GF-D8 (cell line): ENCODE results near the gene TRIML2.
"Not testable (repeated sequence)": the region's sequence is repeated elsewhere in the genome, so short reads cannot be mapped to it uniquely, and the experiment has no call there.

Source experiments
- DNase-seq: peaks from one replicate; lab custom pipeline; 2025; lab: John Stamatoyannopoulos, UW

TRIML2 gene

GRCh38 chr4:188107931-188108843 lies 1.2 kb downstream of the TRIML2 start:
- DNase-seq: no peak

- no peak for DNase-seq
Measured at GRCh38 chr4:188106454-188106853, 2.9 kb downstream of the TRIML2 start.

- no peak for DNase-seq
Measured at GRCh38 chr4:188092824-188093223, 16.6 kb downstream of the TRIML2 start.

GRCh38 chr4:188086858-188087257 lies 22.5 kb downstream of the TRIML2 start:
- DNase-seq: no peak

- DNase-seq: no peak
Measured at GRCh38 chr4:188082796-188083195, 26.6 kb downstream of the TRIML2 start.

GRCh38 chr4:188078116-188078515 lies 31.3 kb downstream of the TRIML2 start:
- no peak for DNase-seq

- DNase-seq: no peak
Measured at GRCh38 chr4:188076169-188076568, 33.2 kb downstream of the TRIML2 start.

GRCh38 chr4:188061083-188061482 lies 48.3 kb downstream of the TRIML2 start:
- no peak for DNase-seq

- no peak for DNase-seq
Measured at GRCh38 chr4:188053302-188053701, 56.1 kb downstream of the TRIML2 start.

- DNase-seq: no peak
Measured at GRCh38 chr4:188046657-188047056, 62.7 kb downstream of the TRIML2 start.

GRCh38 chr4:188045461-188045860 lies 63.9 kb downstream of the TRIML2 start:
- not testable (repeated sequence) for DNase-seq

- DNase-seq: no peak
Measured at GRCh38 chr4:188043154-188043553, 66.2 kb downstream of the TRIML2 start.

GRCh38 chr4:188042191-188042590 lies 67.2 kb downstream of the TRIML2 start:
- no peak for DNase-seq

- DNase-seq: no peak
Measured at GRCh38 chr4:188041721-188042120, 67.7 kb downstream of the TRIML2 start.
